Thoracic aorta (tissue), 2 donors: ENCODE results near the gene HPCAL1. TPM values are rescaled to one million over a fixed set of nuclear protein-coding genes. Genes with fewer than 3 reads are reported as not detected.

Experiments
- ATAC-seq: fragments of 150-250 bp; one replicate; pipeline ENCODE4 v1.8.0; 2017; ENCODE audit warnings: low read depth; ENCODE audit not compliant: insufficient number of reproducible peaks, low FRiP score
- DNase-seq: peaks from one replicate; pipeline ENCODE4 v3.0.0-alpha.2; 2020; ENCODE audit warnings: low spot score
- H3K27ac ChIP-seq, 2 donors: fragments of 200-600 bp; sonication (generic); 1 replicate in 1 of 2; 2 replicates in 1 of 2; pipeline ENCODE4 v1.5.1; 2016; ENCODE audit warnings: mild to moderate bottlenecking in 2 of 2, moderate library complexity in 2 of 2
- H3K27me3 ChIP-seq: fragments of 200-600 bp; sonication (generic); replicated peaks from 2 replicates; pipeline ENCODE4 v1.6.0; 2016; ENCODE audit warnings: mild to moderate bottlenecking; ENCODE audit not compliant: insufficient read depth
- H3K36me3 ChIP-seq: fragments of 200-600 bp; sonication (generic); one replicate; pipeline ENCODE4 v1.5.1; 2016
- H3K4me1 ChIP-seq, 2 donors: fragments of 200-600 bp; sonication (generic); 1 replicate in 1 of 2; 2 replicates in 1 of 2; pipeline versions ENCODE4 v1.5.1 to v1.6.0; 2016; ENCODE audit warnings: low read depth in 2 of 2, mild to moderate bottlenecking in 1 of 2; ENCODE audit not compliant: control insufficient read depth in 1 of 2
- H3K4me3 ChIP-seq: fragments of 200-600 bp; sonication (generic); 2 replicates; pipeline ENCODE4 v1.5.1; 2016; ENCODE audit warnings: mild to moderate bottlenecking
- H3K9me3 ChIP-seq: fragments of 200-600 bp; sonication (generic); 2 replicates; pipeline ENCODE4 v1.5.1; 2016
- CTCF ChIP-seq: fragments of 200-600 bp; sonication (generic); IDR thresholded peaks from one replicate; pipeline ENCODE4 v1.5.1; 2019; ENCODE audit warnings: antibody characterized with exemption
- total RNA-seq, 2 donors: library from RNA; depleted of rRNA; stranded (reverse); fragments of >200 nt; gene quantifications; one replicate each; pipeline versions ENCODE4 v1.1.0 to v1.2.3, GENCODE V29; 2016

HPCAL1 gene
- total RNA-seq, 2 donors from 2014 or later = 34.6 to 50.2 TPM

GRCh38 chr2:10405448-10405847 lies 102.7 kb downstream of the HPCAL1 start:
- TF ChIP-seq CTCF = no peak
- Histone ChIP-seq H3K36me3 (no peaks in the 10 kb centered on the region), H3K9me3 (no peaks in the 10 kb centered on the region), H3K4me3 (peak overlapping the region; percentile 62), H3K27me3 (no peaks in the 10 kb centered on the region), H3K27ac (peak overlapping the region; percentile 89 to 93), H3K4me1 (peaks cover 43 to 59% of the 10 kb centered on the region in 2 donors)
- ATAC-seq (peak; percentile 89), DNase-seq (peak; percentile 78)

GRCh38 chr2:10406016-10406415 lies 103.3 kb downstream of the HPCAL1 start:
- H3K9me3 ChIP-seq = no peaks in the 10 kb centered on the region
- no peaks in the 10 kb centered on the region for H3K36me3 ChIP-seq
- H3K4me1 ChIP-seq = peaks cover 43 to 55% of the 10 kb centered on the region in 2 donors
- H3K4me3 ChIP-seq = peak overlapping the region; percentile 62
- no peaks in the 10 kb centered on the region for H3K27me3 ChIP-seq
- no peak for DNase-seq
- peak; percentile 6 for ATAC-seq
- no peak for TF ChIP-seq CTCF
- peak overlapping the region; percentile 77 to 93 for H3K27ac ChIP-seq

GRCh38 chr2:10406491-10407188 lies 103.9 kb downstream of the HPCAL1 start:
- Histone ChIP-seq H3K4me3 (peak overlapping the region; percentile 62), H3K36me3 (no peaks in the 10 kb centered on the region), H3K4me1 (peaks cover 43 to 55% of the 10 kb centered on the region in 2 donors), H3K27ac (peak overlapping the region; percentile 77 to 93), H3K27me3 (no peaks in the 10 kb centered on the region), H3K9me3 (no peaks in the 10 kb centered on the region)
- TF ChIP-seq CTCF = no peak
- ATAC-seq = no peak
- DNase-seq = no peak

- no peak for ATAC-seq
- no peak for TF ChIP-seq CTCF
- Histone ChIP-seq H3K36me3 (no peaks in the 10 kb centered on the region), H3K4me3 (no peak overlapping the region), H3K27ac (no peak overlapping the region), H3K27me3 (no peaks in the 10 kb centered on the region), H3K4me1 (peaks cover 43 to 55% of the 10 kb centered on the region in 2 donors), H3K9me3 (no peaks in the 10 kb centered on the region)
- no peak for DNase-seq
These were observed 104.7 kb downstream of the HPCAL1 start for GRCh38 chr2:10407432-10407831.

GRCh38 chr2:10407841-10408648 lies 105.3 kb downstream of the HPCAL1 start:
- TF ChIP-seq CTCF = no peak
- no peaks in the 10 kb centered on the region for H3K27me3 ChIP-seq
- peak overlapping the region in 1 of 2 donors; percentile 33 for H3K27ac ChIP-seq
- H3K4me3 ChIP-seq = no peak overlapping the region
- no peaks in the 10 kb centered on the region for H3K9me3 ChIP-seq
- ATAC-seq (no peak), DNase-seq (peak; percentile 43)
- H3K36me3 ChIP-seq = no peaks in the 10 kb centered on the region
- peaks cover 43 to 56% of the 10 kb centered on the region in 2 donors for H3K4me1 ChIP-seq
